SJCRH30 (cell line): ENCODE data around the gene DST. TPM values are rescaled to one million over a fixed set of nuclear protein-coding genes. Genes with fewer than 3 reads are reported as not detected.
A peak's percentile ranks its signal among the peaks of the same experiment; 100 is the strongest.

Experiments used
- DNase-seq, 2 experiments: peaks; one replicate each; pipeline ENCODE4 v3.0.0-alpha.2; 2015 to 2020
- H3K27ac ChIP-seq: fragments of 250-450 bp; sonication (Bioruptor Pico); 2 replicates; pipeline ENCODE4 v1.5.1; 2020; ENCODE audit warnings: mild to moderate bottlenecking, moderate library complexity
- H3K27me3 ChIP-seq: fragments of 250-450 bp; sonication (Bioruptor Pico); 2 replicates; pipeline ENCODE4 v1.5.1; 2020; ENCODE audit warnings: mild to moderate bottlenecking, moderate library complexity
- H3K36me3 ChIP-seq: fragments of 250-450 bp; sonication (Bioruptor Pico); 2 replicates; pipeline ENCODE4 v1.5.1; 2020; ENCODE audit warnings: mild to moderate bottlenecking, moderate library complexity
- H3K4me1 ChIP-seq: fragments of 250-450 bp; sonication (Bioruptor Pico); 2 replicates; pipeline ENCODE4 v1.5.1; 2020; ENCODE audit warnings: mild to moderate bottlenecking, moderate library complexity
- H3K4me3 ChIP-seq: fragments of 250-450 bp; sonication (Bioruptor Pico); 2 replicates; pipeline ENCODE4 v1.5.1; 2020; ENCODE audit warnings: mild to moderate bottlenecking, moderate library complexity
- H3K9me3 ChIP-seq: fragments of 250-450 bp; sonication (Bioruptor Pico); replicated peaks from 2 replicates; pipeline ENCODE4 v1.5.1; 2020; ENCODE audit warnings: mild to moderate bottlenecking, moderate library complexity
- total RNA-seq: library from RNA; depleted of rRNA; stranded (reverse); fragments of >200 nt; shearing (Covaris generic); gene quantifications from 2 replicates; pipeline ENCODE4 v1.2.3, GENCODE V29; 2014; rRNA removed

Gene DST
- 63.9 and 87.9 TPM in 2 replicates for total RNA-seq

- H3K4me3 ChIP-seq, result no peak within 1 kb of the TSS
- peaks cover 4% of the 10 kb centered on the region; the same call in 1 of the 2 replicates for H3K36me3 ChIP-seq
Measured at GRCh38 chr6:56642366-56643261, at the start of gene DST. DST (minus strand) TSS chr6:56642889.

GRCh38 chr6:56691814-56692213, 49.1 kb upstream of the DST start:
- Histone ChIP-seq H3K4me3 (peak overlapping the region; percentile 48), H3K4me1 (no peaks in the 10 kb centered on the region; the same call in 1 of the 2 replicates), H3K27me3 (no peaks in the 10 kb centered on the region), H3K9me3 (no peaks in the 10 kb centered on the region), H3K36me3 (no peaks in the 10 kb centered on the region), H3K27ac (no peak overlapping the region)
- no peak for DNase-seq

More at GRCh38 chr6:56642366-56643261, at the start of gene DST:
- no peaks in the 10 kb centered on the region for H3K9me3 ChIP-seq
- no peaks in the 10 kb centered on the region for H3K4me1 ChIP-seq
- H3K27me3 ChIP-seq, result no peaks in the 10 kb centered on the region
- no peak within 1 kb of the TSS for H3K27ac ChIP-seq
- no peak for DNase-seq

- H3K4me1 ChIP-seq, result no peaks in the 10 kb centered on the region; the same call in 1 of the 2 replicates
- H3K36me3 ChIP-seq, result no peaks in the 10 kb centered on the region
- no peak for DNase-seq
- no peaks in the 10 kb centered on the region for H3K27me3 ChIP-seq
- peak overlapping the region; percentile 48; the same call in 1 of the 2 replicates for H3K4me3 ChIP-seq
- H3K27ac ChIP-seq, result no peak overlapping the region
- no peaks in the 10 kb centered on the region for H3K9me3 ChIP-seq
Measured at GRCh38 chr6:56691286-56691595, 48.6 kb upstream of the DST start.

- H3K36me3 ChIP-seq, result 0 out of 2 replicates have a peak, but pooled peaks cover 2% of the 10 kb centered on the region
- no peaks in the 10 kb centered on the region for H3K27me3 ChIP-seq
- DNase-seq, result no peak
- H3K4me1 ChIP-seq, result no peaks in the 10 kb centered on the region; the same call in 1 of the 2 replicates
- no peak overlapping the region for H3K4me3 ChIP-seq
- no peaks in the 10 kb centered on the region for H3K9me3 ChIP-seq
- no peak overlapping the region for H3K27ac ChIP-seq
Measured at GRCh38 chr6:56690519-56691285, 48.0 kb upstream of the DST start.

- H3K9me3 ChIP-seq, result no peaks in the 10 kb centered on the region
- H3K4me3 ChIP-seq, result no peak overlapping the region
- no peak for DNase-seq
- H3K27me3 ChIP-seq, result no peaks in the 10 kb centered on the region
- H3K4me1 ChIP-seq, result no peaks in the 10 kb centered on the region; the same call in 1 of the 2 replicates
- 0 out of 2 replicates have a peak, but pooled peaks cover 3% of the 10 kb centered on the region for H3K36me3 ChIP-seq
- H3K27ac ChIP-seq, result no peak overlapping the region
Measured at GRCh38 chr6:56689663-56690062, 47.0 kb upstream of the DST start.

- H3K36me3 ChIP-seq, result 0 out of 2 replicates have a peak, but pooled peaks cover 3% of the 10 kb centered on the region
- no peak overlapping the region for H3K4me3 ChIP-seq
- H3K9me3 ChIP-seq, result no peaks in the 10 kb centered on the region
Measured at GRCh38 chr6:56689114-56689513, 46.4 kb upstream of the DST start.

GRCh38 chr6:56688521-56688920, 45.8 kb upstream of the DST start:
- Histone ChIP-seq H3K4me1 (peaks cover 7% of the 10 kb centered on the region; the same call in 1 of the 2 replicates), H3K27me3 (no peaks in the 10 kb centered on the region), H3K27ac (no peak overlapping the region), H3K36me3 (0 out of 2 replicates have a peak, but pooled peaks cover 3% of the 10 kb centered on the region), H3K9me3 (no peaks in the 10 kb centered on the region), H3K4me3 (no peak overlapping the region)
- no peak for DNase-seq

More at GRCh38 chr6:56689114-56689513, 46.4 kb upstream of the DST start:
- Histone ChIP-seq H3K27ac (no peak overlapping the region), H3K27me3 (no peaks in the 10 kb centered on the region), H3K4me1 (peaks cover 3% of the 10 kb centered on the region)
- DNase-seq, result no peak

GRCh38 chr6:56687551-56687950, 44.9 kb upstream of the DST start:
- peaks cover 7% of the 10 kb centered on the region; the same call in 1 of the 2 replicates for H3K4me1 ChIP-seq
- H3K27me3 ChIP-seq, result no peaks in the 10 kb centered on the region
- no peak overlapping the region for H3K4me3 ChIP-seq
- H3K36me3 ChIP-seq, result 0 out of 2 replicates have a peak, but pooled peaks cover 3% of the 10 kb centered on the region
- H3K9me3 ChIP-seq, result no peaks in the 10 kb centered on the region
- H3K27ac ChIP-seq, result no peak overlapping the region
- no peak for DNase-seq

- Histone ChIP-seq H3K9me3 (no peaks in the 10 kb centered on the region), H3K36me3 (0 out of 2 replicates have a peak, but pooled peaks cover 3% of the 10 kb centered on the region), H3K4me3 (no peak overlapping the region), H3K27ac (no peak overlapping the region), H3K4me1 (peaks cover 7% of the 10 kb centered on the region; the same call in 1 of the 2 replicates), H3K27me3 (no peaks in the 10 kb centered on the region)
- DNase-seq, result no peak
Measured at GRCh38 chr6:56686429-56686828, 43.7 kb upstream of the DST start.

GRCh38 chr6:56685994-56686393, 43.3 kb upstream of the DST start:
- Histone ChIP-seq H3K4me3 (no peak overlapping the region), H3K27ac (no peak overlapping the region), H3K4me1 (peaks cover 7% of the 10 kb centered on the region; the same call in 1 of the 2 replicates), H3K36me3 (0 out of 2 replicates have a peak, but pooled peaks cover 3% of the 10 kb centered on the region), H3K9me3 (no peaks in the 10 kb centered on the region), H3K27me3 (no peaks in the 10 kb centered on the region)
- no peak for DNase-seq

GRCh38 chr6:56685102-56685733, 42.5 kb upstream of the DST start:
- H3K4me1 ChIP-seq, result peaks cover 7% of the 10 kb centered on the region; the same call in 1 of the 2 replicates
- no peak overlapping the region for H3K27ac ChIP-seq

GRCh38 chr6:56684342-56685101, 41.8 kb upstream of the DST start:
- no peak for DNase-seq
- Histone ChIP-seq H3K9me3 (no peaks in the 10 kb centered on the region), H3K4me3 (no peak overlapping the region), H3K36me3 (0 out of 2 replicates have a peak, but pooled peaks cover 3% of the 10 kb centered on the region), H3K27me3 (no peaks in the 10 kb centered on the region), H3K4me1 (peaks cover 7% of the 10 kb centered on the region; the same call in 1 of the 2 replicates), H3K27ac (peak overlapping the region; percentile 36; the same call in 1 of the 2 replicates)

More at GRCh38 chr6:56685102-56685733, 42.5 kb upstream of the DST start:
- no peak overlapping the region for H3K4me3 ChIP-seq
- no peaks in the 10 kb centered on the region for H3K27me3 ChIP-seq
- no peak for DNase-seq
- H3K36me3 ChIP-seq, result 0 out of 2 replicates have a peak, but pooled peaks cover 3% of the 10 kb centered on the region
- H3K9me3 ChIP-seq, result no peaks in the 10 kb centered on the region

GRCh38 chr6:56683882-56684281, 41.2 kb upstream of the DST start:
- Histone ChIP-seq H3K4me1 (peaks cover 7% of the 10 kb centered on the region; the same call in 1 of the 2 replicates), H3K27ac (peak overlapping the region; percentile 36; the same call in 1 of the 2 replicates), H3K9me3 (no peaks in the 10 kb centered on the region), H3K4me3 (no peak overlapping the region), H3K36me3 (0 out of 2 replicates have a peak, but pooled peaks cover 3% of the 10 kb centered on the region), H3K27me3 (no peaks in the 10 kb centered on the region)
- peak; percentile 13 to 17 for DNase-seq
